BE2C (cell line): ENCODE measurements around the gene CDR2L.

ENCODE experiments used
- DNase-seq: peaks from one replicate; pipeline ENCODE4 v3.0.0-alpha.2; 2020
- H3K27me3 ChIP-seq: fragments of 250-450 bp; sonication (Bioruptor Pico); 2 replicates; pipeline ENCODE4 v1.5.1; 2020; ENCODE audit warnings: mild to moderate bottlenecking
- H3K36me3 ChIP-seq: fragments of 250-450 bp; sonication (Bioruptor Pico); 2 replicates; pipeline ENCODE4 v1.5.1; 2020; ENCODE audit warnings: mild to moderate bottlenecking
- H3K4me1 ChIP-seq: fragments of 250-450 bp; sonication (Bioruptor Pico); 2 replicates; pipeline ENCODE4 v1.5.1; 2020
- H3K4me3 ChIP-seq: 2 replicates; pipeline ENCODE4 v1.5.1; 2011; ENCODE audit warnings: low read depth, low read length
- H3K9me3 ChIP-seq: fragments of 250-450 bp; sonication (Bioruptor Pico); 2 replicates; pipeline ENCODE4 v1.5.1; 2020
- TF ChIP-seq, protein P1 (sequence below): IDR thresholded peaks from 2 replicates; pipeline ENCODE4 v1.5.1; 2012; ENCODE audit warnings: mild to moderate bottlenecking, low read depth, low read length

CDR2L gene

GRCh38 chr17:74998783-74999182 is 11.4 kb downstream of the CDR2L start:
- Histone ChIP-seq H3K27me3 (no peaks in the 10 kb centered on the region), H3K9me3 (no peaks in the 10 kb centered on the region), H3K4me1 (no peaks in the 10 kb centered on the region), H3K4me3 (no peak overlapping the region), H3K36me3 (peaks cover 18% of the 10 kb centered on the region)
- no peak for DNase-seq
- TF ChIP-seq, protein P1, sequence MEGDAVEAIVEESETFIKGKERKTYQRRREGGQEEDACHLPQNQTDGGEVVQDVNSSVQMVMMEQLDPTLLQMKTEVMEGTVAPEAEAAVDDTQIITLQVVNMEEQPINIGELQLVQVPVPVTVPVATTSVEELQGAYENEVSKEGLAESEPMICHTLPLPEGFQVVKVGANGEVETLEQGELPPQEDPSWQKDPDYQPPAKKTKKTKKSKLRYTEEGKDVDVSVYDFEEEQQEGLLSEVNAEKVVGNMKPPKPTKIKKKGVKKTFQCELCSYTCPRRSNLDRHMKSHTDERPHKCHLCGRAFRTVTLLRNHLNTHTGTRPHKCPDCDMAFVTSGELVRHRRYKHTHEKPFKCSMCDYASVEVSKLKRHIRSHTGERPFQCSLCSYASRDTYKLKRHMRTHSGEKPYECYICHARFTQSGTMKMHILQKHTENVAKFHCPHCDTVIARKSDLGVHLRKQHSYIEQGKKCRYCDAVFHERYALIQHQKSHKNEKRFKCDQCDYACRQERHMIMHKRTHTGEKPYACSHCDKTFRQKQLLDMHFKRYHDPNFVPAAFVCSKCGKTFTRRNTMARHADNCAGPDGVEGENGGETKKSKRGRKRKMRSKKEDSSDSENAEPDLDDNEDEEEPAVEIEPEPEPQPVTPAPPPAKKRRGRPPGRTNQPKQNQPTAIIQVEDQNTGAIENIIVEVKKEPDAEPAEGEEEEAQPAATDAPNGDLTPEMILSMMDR: no peak

GRCh38 chr17:74999523-74999922 is 12.1 kb downstream of the CDR2L start:
- TF ChIP-seq, protein P1: no peak
- Histone ChIP-seq H3K27me3 (no peaks in the 10 kb centered on the region), H3K4me1 (no peaks in the 10 kb centered on the region), H3K4me3 (no peak overlapping the region), H3K36me3 (peaks cover 20% of the 10 kb centered on the region), H3K9me3 (no peaks in the 10 kb centered on the region)
- DNase-seq: no peak

- no peak for DNase-seq
- Histone ChIP-seq H3K27me3 (no peaks in the 10 kb centered on the region), H3K4me1 (no peaks in the 10 kb centered on the region), H3K36me3 (peaks cover 20% of the 10 kb centered on the region), H3K4me3 (no peak overlapping the region), H3K9me3 (no peaks in the 10 kb centered on the region)
- TF ChIP-seq, protein P1: no peak
These were observed 14.7 kb downstream of the CDR2L start for GRCh38 chr17:75001915-75002843.

DNA sequence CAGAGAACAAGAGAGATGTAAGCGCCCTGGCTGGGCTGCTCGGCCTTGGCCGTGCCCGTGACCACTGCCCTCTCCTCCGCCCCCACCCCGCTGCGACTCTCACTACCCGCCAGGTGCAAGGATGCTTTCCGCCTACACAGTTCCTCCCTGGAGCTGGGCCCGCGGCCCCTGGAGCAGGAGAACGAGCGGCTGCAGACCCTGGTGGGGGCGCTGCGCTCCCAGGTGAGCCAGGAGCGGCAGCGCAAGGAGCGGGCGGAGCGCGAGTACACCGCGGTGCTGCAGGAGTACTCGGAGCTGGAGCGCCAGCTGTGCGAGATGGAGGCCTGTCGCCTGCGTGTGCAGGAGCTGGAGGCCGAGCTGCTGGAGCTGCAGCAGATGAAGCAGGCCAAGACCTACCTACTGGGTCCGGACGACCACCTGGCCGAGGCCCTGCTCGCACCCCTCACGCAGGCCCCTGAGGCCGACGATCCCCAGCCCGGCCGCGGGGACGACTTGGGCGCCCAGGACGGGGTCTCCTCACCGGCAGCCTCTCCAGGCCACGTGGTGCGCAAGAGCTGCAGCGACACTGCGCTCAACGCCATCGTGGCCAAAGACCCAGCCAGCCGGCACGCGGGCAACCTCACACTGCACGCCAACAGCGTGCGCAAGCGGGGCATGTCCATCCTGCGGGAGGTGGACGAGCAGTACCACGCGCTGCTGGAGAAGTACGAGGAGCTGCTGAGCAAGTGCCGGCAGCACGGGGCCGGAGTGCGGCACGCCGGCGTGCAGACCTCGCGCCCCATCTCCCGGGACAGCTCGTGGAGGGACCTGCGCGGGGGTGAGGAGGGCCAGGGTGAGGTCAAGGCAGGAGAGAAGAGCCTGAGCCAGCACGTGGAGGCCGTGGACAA is 15.9 kb downstream of the CDR2L start:
- Histone ChIP-seq H3K4me3 (no peak overlapping the region), H3K9me3 (no peaks in the 10 kb centered on the region), H3K36me3 (peaks cover 20% of the 10 kb centered on the region), H3K4me1 (no peaks in the 10 kb centered on the region), H3K27me3 (no peaks in the 10 kb centered on the region)
- DNase-seq: no peak
- TF ChIP-seq, protein P1: no peak

DNA sequence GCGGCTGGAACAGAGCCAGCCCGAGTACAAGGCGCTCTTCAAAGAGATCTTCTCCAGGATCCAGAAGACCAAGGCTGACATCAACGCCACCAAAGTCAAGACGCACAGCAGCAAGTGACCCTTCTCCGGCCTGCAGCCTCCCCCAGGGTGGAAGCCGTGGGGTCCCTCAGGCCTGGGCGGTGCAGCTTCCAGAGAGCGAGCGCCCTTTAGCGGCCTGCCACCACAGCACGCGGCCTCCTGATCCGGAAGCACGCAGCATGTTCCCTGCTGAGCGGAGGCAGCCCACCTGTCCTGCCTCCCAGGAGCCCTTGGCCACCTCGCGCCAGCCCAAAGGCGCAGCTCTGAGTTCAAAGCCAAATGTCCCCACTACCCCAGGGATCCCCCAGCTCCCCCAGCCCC is 16.5 kb downstream of the CDR2L start:
- H3K4me3 ChIP-seq: no peak overlapping the region
- H3K36me3 ChIP-seq: peaks cover 20% of the 10 kb centered on the region
- H3K4me1 ChIP-seq: no peaks in the 10 kb centered on the region
- H3K9me3 ChIP-seq: no peaks in the 10 kb centered on the region
- no peaks in the 10 kb centered on the region for H3K27me3 ChIP-seq
- no peak for DNase-seq
- TF ChIP-seq, protein P1: no peak
